B cell (primary cell): ENCODE measurements around the gene MPZL3.

Source experiments
- CTCF ChIP-seq: fragments of 200-600 bp; IDR thresholded peaks from one replicate; pipeline ENCODE4 v1.8.0; 2022; ENCODE audit warnings: antibody characterized with exemption, mild to moderate bottlenecking
- EZH2 ChIP-seq: IDR thresholded peaks from 2 replicates; pipeline ENCODE4 v1.6.1; 2012; ENCODE audit warnings: borderline replicate concordance, low read depth, mild to moderate bottlenecking, moderate library complexity, low read length; ENCODE audit not compliant: insufficient read depth, poor library complexity, severe bottlenecking

GRCh38 chr11:118251858-118252652 lies at the start of gene MPZL3:
- TF ChIP-seq CTCF (no peak), EZH2 (no peak)
